Breast epithelium (tissue), 3 donors: ENCODE results near the gene SNAP47.

Experiments
- POLR2AphosphoS5 ChIP-seq, 3 donors: sonication (generic); formaldehyde crosslinking; IDR thresholded peaks; one replicate each; pipeline ENCODE4 v1.6.1; 2017; ENCODE audit warnings: antibody characterized with exemption in 3 of 3
- TF ChIP-seq, protein P1 (sequence below), 3 donors: fragments of 450-650 bp; IDR thresholded peaks; one replicate each; pipeline ENCODE4 v1.5.1; 2016 to 2017; ENCODE audit warnings: antibody characterized with exemption in 3 of 3, mild to moderate bottlenecking in 3 of 3, moderate library complexity in 3 of 3

DNA sequence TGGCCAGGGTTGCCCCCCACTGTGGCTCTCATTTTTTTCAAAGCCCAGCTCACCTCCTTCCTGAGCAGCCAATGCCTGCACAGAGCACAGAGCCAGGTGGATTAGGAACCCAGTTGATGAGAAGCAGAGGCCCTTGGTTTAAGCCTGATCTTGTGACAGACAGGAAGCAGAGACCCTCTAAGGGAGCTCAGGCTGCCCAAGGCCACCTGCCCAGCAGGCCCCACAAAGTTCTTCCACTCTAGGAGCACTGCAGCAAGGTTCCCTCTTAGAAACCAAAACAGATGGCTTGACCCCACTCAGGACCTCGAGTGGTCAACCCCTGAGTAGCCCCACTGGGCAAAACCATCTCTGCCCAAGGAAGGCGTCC lies 54.8 kb downstream of the SNAP47 start:
- TF ChIP-seq, protein P1, sequence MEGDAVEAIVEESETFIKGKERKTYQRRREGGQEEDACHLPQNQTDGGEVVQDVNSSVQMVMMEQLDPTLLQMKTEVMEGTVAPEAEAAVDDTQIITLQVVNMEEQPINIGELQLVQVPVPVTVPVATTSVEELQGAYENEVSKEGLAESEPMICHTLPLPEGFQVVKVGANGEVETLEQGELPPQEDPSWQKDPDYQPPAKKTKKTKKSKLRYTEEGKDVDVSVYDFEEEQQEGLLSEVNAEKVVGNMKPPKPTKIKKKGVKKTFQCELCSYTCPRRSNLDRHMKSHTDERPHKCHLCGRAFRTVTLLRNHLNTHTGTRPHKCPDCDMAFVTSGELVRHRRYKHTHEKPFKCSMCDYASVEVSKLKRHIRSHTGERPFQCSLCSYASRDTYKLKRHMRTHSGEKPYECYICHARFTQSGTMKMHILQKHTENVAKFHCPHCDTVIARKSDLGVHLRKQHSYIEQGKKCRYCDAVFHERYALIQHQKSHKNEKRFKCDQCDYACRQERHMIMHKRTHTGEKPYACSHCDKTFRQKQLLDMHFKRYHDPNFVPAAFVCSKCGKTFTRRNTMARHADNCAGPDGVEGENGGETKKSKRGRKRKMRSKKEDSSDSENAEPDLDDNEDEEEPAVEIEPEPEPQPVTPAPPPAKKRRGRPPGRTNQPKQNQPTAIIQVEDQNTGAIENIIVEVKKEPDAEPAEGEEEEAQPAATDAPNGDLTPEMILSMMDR (IDR thresholded peaks at IDR 0.05): no peak
- TF ChIP-seq POLR2AphosphoS5 (IDR thresholded peaks at IDR 0.05): no peak
